ENCODE measurements around the gene RBM47.
"Not testable (repeated sequence)": the region's sequence is repeated elsewhere in the genome, so short reads cannot be mapped to it uniquely, and the experiment has no call there.

Gene RBM47

DNA sequence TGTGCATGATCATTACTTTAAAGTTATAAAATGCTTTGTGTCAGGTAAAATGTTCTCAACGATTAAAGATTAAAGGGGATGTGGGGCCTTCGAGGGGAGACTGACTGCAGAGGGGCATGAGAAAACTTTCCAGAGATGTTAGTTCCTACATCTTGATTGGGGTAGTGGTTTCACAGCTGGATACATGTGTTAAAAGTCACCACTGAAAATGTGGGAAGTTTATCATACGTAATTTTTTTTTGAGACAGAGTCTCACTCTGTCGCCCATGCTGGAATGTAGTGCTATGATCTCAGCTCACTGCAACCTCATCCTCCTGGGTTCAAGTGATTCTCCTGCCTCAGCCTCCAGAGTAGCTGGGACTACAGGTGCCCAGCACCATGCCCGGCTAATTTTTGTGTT, 79.5 kb downstream of the RBM47 start:
- H3K4me3 ChIP-seq (ENCODE audit: extremely low read depth, insufficient read depth, low read length, poor library complexity, severe bottlenecking), result no peak overlapping the region
- no peaks in the 10 kb centered on the region for H3K36me3 ChIP-seq (ENCODE audit: control insufficient read depth, insufficient read depth, low read length)
- no peak overlapping the region for H3K27ac ChIP-seq (ENCODE audit: low read depth, low read length, severe bottlenecking)
- peaks cover 4% of the 10 kb centered on the region for H3K4me1 ChIP-seq (ENCODE audit: control insufficient read depth, insufficient read depth, low read length, poor library complexity, severe bottlenecking)
- WGBS, 2 experiments (ENCODE audit: insufficient coverage in 2 of 2), result 95 to 96% methylated on average over 3 to 4 of the region's 5 CpGs
- H3K9me3 ChIP-seq (ENCODE audit: control insufficient read depth, low read length), result no peaks in the 10 kb centered on the region

DNA sequence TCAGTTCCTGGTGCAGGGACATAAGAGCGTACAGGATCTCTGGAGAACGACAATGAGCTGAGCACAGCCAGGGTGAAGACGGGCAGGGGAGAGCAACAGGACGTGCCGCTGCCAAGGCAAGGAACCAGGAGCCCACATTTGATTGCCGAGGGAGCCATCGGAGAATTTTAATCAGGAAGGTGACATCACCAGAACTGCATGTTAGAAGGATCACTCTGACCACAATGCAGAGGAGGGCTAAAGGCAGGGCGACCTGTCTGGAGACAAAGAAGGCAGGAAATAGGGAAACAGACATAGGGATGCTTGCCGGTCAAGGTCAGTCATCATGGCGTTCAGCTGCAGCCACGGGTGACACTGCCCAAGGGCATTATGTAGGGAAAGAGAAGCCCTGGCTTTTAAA, 81.4 kb downstream of the RBM47 start:
- Histone ChIP-seq H3K4me3 (ENCODE audit: extremely low read depth, insufficient read depth, low read length, poor library complexity, severe bottlenecking) (no peak overlapping the region), H3K4me1 (ENCODE audit: control insufficient read depth, insufficient read depth, low read length, poor library complexity, severe bottlenecking) (peaks cover 4% of the 10 kb centered on the region), H3K27ac (ENCODE audit: low read depth, low read length, severe bottlenecking) (no peak overlapping the region), H3K36me3 (ENCODE audit: control insufficient read depth, insufficient read depth, low read length) (no peaks in the 10 kb centered on the region), H3K9me3 (ENCODE audit: control insufficient read depth, low read length) (no peaks in the 10 kb centered on the region)
- WGBS, 2 experiments (ENCODE audit: insufficient coverage in 2 of 2), result 98% methylated on average over 11 of the region's 11 CpGs

DNA sequence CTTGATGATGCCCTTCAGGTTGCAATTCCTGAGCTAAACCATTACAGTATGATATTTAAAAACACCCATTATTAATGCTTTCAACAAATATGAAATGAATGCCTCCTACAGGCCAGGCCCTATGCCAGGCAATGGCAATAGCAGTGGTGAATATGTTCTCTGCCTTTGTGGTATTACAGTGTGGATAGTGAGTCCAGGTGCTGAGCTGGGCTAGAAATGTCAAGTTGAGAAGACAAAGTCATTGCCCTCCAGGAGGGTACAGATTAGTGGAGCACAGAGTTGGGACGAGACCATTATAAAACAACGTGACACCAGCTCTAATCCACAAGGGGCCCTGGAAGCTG, 81.9 kb downstream of the RBM47 start:
- 89 to 100% methylated on average over 2 of the region's 2 CpGs for whole genome bisulfite sequencing, 2 experiments (ENCODE audit: insufficient coverage in 2 of 2)
- Histone ChIP-seq H3K4me1 (ENCODE audit: control insufficient read depth, insufficient read depth, low read length, poor library complexity, severe bottlenecking) (peaks cover 4% of the 10 kb centered on the region), H3K9me3 (ENCODE audit: control insufficient read depth, low read length) (no peaks in the 10 kb centered on the region), H3K36me3 (ENCODE audit: control insufficient read depth, insufficient read depth, low read length) (no peaks in the 10 kb centered on the region), H3K4me3 (ENCODE audit: extremely low read depth, insufficient read depth, low read length, poor library complexity, severe bottlenecking) (no peak overlapping the region), H3K27ac (ENCODE audit: low read depth, low read length, severe bottlenecking) (no peak overlapping the region)

DNA sequence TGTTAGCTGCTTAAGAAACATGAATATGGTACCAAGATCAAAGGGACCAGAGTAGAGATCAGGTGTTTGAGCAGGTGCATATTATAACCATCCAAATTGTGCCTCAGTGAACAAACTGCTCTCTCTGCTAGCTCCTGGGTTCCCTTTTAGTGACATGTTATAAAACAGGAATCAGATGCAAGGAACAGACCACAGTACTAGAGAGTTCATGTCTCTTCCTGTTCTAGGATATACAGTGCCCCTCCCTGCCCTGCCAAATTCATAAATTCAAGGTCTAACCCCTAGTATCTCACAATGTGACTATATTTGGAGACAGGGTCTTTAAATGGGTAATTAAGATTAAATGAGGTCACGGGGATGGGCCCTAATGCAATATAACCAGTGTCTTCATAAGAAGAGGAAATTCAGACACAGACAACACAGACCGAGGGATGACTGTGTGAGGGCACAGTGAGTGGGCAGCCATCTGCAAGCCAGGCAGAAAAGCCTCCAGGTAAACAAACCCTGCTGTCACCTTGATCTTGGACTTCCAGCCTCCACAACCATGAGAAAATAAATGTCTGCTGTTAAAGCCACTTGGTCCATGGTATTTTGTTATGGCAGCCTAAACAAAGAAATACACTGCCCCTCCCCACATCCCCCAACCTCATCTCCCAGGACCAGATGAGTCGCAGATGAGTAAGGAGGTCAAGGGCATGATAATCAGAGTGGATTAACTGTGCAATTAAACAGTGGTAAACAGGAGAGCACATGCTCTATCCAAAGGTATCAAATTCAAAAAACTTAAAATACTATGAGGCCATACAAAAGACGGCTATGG, 82.5 kb downstream of the RBM47 start:
- Histone ChIP-seq H3K9me3 (ENCODE audit: control insufficient read depth, low read length) (no peaks in the 10 kb centered on the region), H3K36me3 (ENCODE audit: control insufficient read depth, insufficient read depth, low read length) (no peaks in the 10 kb centered on the region), H3K4me1 (ENCODE audit: control insufficient read depth, insufficient read depth, low read length, poor library complexity, severe bottlenecking) (peaks cover 4% of the 10 kb centered on the region), H3K4me3 (ENCODE audit: extremely low read depth, insufficient read depth, low read length, poor library complexity, severe bottlenecking) (no peak overlapping the region), H3K27ac (ENCODE audit: low read depth, low read length, severe bottlenecking) (no peak overlapping the region)
- WGBS, 2 experiments (ENCODE audit: insufficient coverage in 2 of 2), result 93 to 100% methylated on average over 2 to 3 of the region's 4 CpGs

DNA sequence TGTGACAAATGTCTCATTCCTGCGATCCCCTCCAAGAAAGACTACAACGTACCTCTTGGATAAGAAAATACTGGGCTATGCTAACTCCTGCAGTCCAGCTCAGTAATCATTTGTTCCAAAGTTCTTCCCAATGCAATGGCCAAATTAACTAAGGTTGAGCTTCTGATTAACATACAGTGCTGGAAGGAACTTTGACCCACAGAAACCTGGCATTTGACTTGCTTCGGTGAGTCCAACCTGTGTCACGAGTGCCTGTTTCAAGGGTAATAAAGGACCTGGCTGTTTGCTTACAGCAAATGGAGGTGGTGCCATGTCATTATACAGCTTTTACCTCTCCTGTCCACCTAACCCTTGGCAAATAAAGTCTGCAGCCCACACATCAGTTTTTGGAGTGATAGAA, 83.2 kb downstream of the RBM47 start:
- WGBS, 2 experiments (ENCODE audit: insufficient coverage in 2 of 2), result 100% methylated on average over 2 of the region's 4 CpGs
- H3K9me3 ChIP-seq (ENCODE audit: control insufficient read depth, low read length), result no peaks in the 10 kb centered on the region
- H3K4me3 ChIP-seq (ENCODE audit: extremely low read depth, insufficient read depth, low read length, poor library complexity, severe bottlenecking), result no peak overlapping the region
- no peaks in the 10 kb centered on the region for H3K36me3 ChIP-seq (ENCODE audit: control insufficient read depth, insufficient read depth, low read length)
- H3K4me1 ChIP-seq (ENCODE audit: control insufficient read depth, insufficient read depth, low read length, poor library complexity, severe bottlenecking), result peaks cover 4% of the 10 kb centered on the region
- no peak overlapping the region for H3K27ac ChIP-seq (ENCODE audit: low read depth, low read length, severe bottlenecking)

DNA sequence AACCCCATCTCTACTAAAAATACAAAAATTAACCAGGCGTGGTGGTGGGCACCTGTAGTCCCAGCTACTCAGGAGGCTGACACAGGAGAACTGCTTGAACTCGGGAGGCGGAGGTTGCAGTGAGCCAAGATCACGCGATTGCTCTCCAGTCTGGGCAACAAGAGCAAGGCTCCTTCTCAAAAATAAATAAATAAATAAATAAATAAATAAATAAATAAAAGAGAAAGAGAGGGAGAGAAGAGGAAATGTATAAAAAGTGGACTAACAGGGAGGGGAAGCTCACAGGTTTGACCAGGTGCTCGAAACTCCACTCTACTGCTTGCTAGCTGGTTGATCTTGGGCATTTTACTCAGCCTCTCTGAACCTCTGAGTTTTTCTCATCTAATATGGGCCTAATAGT, 84.2 kb downstream of the RBM47 start:
- not testable (repeated sequence) for H3K27ac ChIP-seq (ENCODE audit: low read depth, low read length, severe bottlenecking); H3K4me1 ChIP-seq (ENCODE audit: control insufficient read depth, insufficient read depth, low read length, poor library complexity, severe bottlenecking); H3K36me3 ChIP-seq (ENCODE audit: control insufficient read depth, insufficient read depth, low read length); H3K9me3 ChIP-seq (ENCODE audit: control insufficient read depth, low read length); H3K4me3 ChIP-seq (ENCODE audit: extremely low read depth, insufficient read depth, low read length, poor library complexity, severe bottlenecking)
- WGBS, 2 experiments (ENCODE audit: insufficient coverage in 2 of 2), result 100% methylated on average over 1 to 3 of the region's 6 CpGs

DNA sequence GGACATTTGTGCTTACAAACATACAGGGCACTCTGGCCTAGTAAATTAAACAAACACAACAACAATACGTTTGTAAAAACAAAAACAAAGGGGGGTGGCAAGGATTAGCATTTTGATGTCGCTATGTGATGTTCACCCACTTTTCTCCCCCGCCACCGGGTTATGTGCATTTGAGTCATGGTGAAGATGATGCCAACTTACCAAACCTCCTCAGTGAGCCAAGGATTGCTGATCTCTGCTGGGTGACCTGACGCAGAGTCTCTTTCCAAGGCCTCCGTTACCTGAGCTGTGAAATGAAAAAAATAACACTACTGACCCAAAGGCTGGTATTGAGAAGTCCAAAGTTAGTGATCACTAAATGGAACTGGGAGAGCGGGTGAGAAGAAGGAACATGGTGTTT, 85.4 kb downstream of the RBM47 start:
- WGBS, 2 experiments (ENCODE audit: insufficient coverage in 2 of 2), result 92 to 95% methylated on average over 4 of the region's 7 CpGs

DNA sequence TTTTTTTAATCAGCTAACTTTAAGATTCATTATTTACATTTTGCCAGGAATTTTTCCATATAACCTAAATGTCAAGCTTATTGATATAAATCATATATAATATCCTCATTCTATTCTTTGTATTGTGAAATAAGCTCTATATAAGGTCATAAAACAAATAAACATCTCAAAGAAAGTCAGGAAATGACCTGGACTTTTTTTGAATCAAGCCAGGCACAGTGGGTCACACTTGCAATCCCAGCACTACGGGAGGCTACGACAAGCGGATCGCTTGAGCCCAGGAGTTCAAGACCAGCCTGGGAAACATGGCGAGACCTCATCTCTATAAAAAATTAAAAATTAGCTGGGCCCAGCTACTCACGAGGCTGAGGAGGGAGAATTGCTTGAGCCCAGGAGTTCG, 88.9 kb downstream of the RBM47 start:
- no peak overlapping the region for H3K4me3 ChIP-seq (ENCODE audit: extremely low read depth, insufficient read depth, low read length, poor library complexity, severe bottlenecking)
- no peaks in the 10 kb centered on the region for H3K9me3 ChIP-seq (ENCODE audit: control insufficient read depth, low read length)
- H3K27ac ChIP-seq (ENCODE audit: low read depth, low read length, severe bottlenecking), result no peak overlapping the region
- 84 to 90% methylated on average over 7 of the region's 7 CpGs for WGBS, 2 experiments (ENCODE audit: insufficient coverage in 2 of 2)
- H3K4me1 ChIP-seq (ENCODE audit: control insufficient read depth, insufficient read depth, low read length, poor library complexity, severe bottlenecking), result no peaks in the 10 kb centered on the region
- H3K36me3 ChIP-seq (ENCODE audit: control insufficient read depth, insufficient read depth, low read length), result no peaks in the 10 kb centered on the region

More for the DNA sequence above, 85.4 kb downstream of the RBM47 start:
- H3K9me3 ChIP-seq (ENCODE audit: control insufficient read depth, low read length), result no peaks in the 10 kb centered on the region
- no peaks in the 10 kb centered on the region for H3K36me3 ChIP-seq (ENCODE audit: control insufficient read depth, insufficient read depth, low read length)
- no peak overlapping the region for H3K27ac ChIP-seq (ENCODE audit: low read depth, low read length, severe bottlenecking)
- peaks cover 4% of the 10 kb centered on the region for H3K4me1 ChIP-seq (ENCODE audit: control insufficient read depth, insufficient read depth, low read length, poor library complexity, severe bottlenecking)
- H3K4me3 ChIP-seq (ENCODE audit: extremely low read depth, insufficient read depth, low read length, poor library complexity, severe bottlenecking), result no peak overlapping the region

DNA sequence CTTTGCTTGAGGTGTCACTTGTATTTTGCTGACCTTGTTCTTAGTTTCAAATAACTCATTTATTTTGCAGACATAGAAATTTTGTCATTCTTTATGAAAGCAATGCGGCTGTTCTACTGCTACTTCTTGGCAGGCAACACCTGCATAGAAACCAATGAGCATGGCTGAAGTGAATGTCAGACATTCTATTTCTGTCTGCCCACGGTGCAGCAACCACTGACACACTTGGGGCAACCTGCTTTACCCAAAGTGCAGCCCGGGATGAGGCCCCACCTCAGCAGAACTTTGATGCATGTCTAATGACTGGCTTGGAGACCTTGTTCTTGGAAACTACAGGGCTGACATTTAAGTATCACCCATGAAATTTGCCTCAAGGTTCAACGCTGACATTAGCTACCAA, 93.6 kb downstream of the RBM47 start:
- no peak overlapping the region for H3K4me3 ChIP-seq (ENCODE audit: extremely low read depth, insufficient read depth, low read length, poor library complexity, severe bottlenecking)
- WGBS, 2 experiments (ENCODE audit: insufficient coverage in 2 of 2), result 86 to 97% methylated on average over 3 of the region's 4 CpGs
- no peaks in the 10 kb centered on the region for H3K4me1 ChIP-seq (ENCODE audit: control insufficient read depth, insufficient read depth, low read length, poor library complexity, severe bottlenecking)
- H3K27ac ChIP-seq (ENCODE audit: low read depth, low read length, severe bottlenecking), result no peak overlapping the region
- no peaks in the 10 kb centered on the region for H3K9me3 ChIP-seq (ENCODE audit: control insufficient read depth, low read length)
- no peaks in the 10 kb centered on the region for H3K36me3 ChIP-seq (ENCODE audit: control insufficient read depth, insufficient read depth, low read length)

DNA sequence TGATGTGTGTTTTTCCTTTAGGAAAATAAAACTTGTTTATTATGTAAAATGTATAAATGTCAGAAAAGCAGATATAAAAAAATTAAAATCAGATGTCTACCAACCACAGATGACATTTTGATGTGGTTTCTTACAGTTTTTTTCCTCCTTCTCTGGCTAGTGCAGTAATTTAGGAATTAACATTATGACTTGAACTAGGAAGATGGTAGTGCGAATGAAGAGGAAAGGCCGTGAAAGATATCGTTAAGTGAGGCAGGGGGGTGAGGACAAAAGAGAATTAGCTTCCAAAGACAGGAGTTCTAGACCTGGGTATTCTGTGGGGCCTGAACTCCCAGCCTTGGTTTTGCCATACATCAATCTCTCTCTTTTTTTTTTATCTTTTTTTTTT, 98.0 kb downstream of the RBM47 start:
- no peak overlapping the region for H3K4me3 ChIP-seq (ENCODE audit: extremely low read depth, insufficient read depth, low read length, poor library complexity, severe bottlenecking)
- no peaks in the 10 kb centered on the region for H3K36me3 ChIP-seq (ENCODE audit: control insufficient read depth, insufficient read depth, low read length)
- H3K9me3 ChIP-seq (ENCODE audit: control insufficient read depth, low read length), result no peaks in the 10 kb centered on the region
- no peak overlapping the region for H3K27ac ChIP-seq (ENCODE audit: low read depth, low read length, severe bottlenecking)
- 100% methylated on average over 2 of the region's 3 CpGs; no CpG with 5 or more reads in 1 of the 2 experiments for WGBS, 2 experiments (ENCODE audit: insufficient coverage in 2 of 2)
- H3K4me1 ChIP-seq (ENCODE audit: control insufficient read depth, insufficient read depth, low read length, poor library complexity, severe bottlenecking), result no peaks in the 10 kb centered on the region

DNA sequence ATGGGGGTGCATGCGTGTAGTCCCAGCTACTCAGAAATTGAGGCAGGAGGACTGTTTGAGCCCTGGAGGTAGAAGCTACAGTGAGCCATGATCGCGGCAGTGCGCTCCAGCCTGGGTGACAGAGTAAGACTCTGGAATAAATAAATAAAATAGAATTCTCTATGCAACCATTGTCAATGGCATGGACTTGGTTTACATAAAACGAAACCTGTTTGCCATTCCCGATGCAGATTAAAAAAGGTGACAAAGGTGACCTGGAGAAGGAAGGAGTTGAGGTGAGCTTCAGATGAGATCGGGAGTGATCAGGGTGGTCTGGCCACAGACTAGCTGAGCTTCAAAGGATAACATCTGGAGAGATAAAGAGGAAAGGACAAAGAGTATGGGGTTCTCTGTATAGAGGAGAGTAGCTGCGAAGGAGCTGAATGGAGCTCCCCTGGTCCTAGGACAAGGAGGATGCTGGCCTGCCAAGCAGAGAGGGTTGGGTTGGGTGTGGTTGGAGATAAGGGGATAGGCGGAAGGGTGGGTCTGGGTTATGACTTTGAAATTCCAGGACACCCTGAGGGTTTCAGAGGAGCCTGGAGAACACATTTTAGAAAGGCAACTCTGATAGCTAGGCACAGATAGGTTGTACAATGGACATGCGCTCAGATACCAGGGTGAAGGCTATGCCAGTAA, 98.6 kb downstream of the RBM47 start:
- Histone ChIP-seq H3K36me3 (ENCODE audit: control insufficient read depth, insufficient read depth, low read length) (no peaks in the 10 kb centered on the region), H3K4me1 (ENCODE audit: control insufficient read depth, insufficient read depth, low read length, poor library complexity, severe bottlenecking) (no peaks in the 10 kb centered on the region), H3K9me3 (ENCODE audit: control insufficient read depth, low read length) (no peaks in the 10 kb centered on the region), H3K27ac (ENCODE audit: low read depth, low read length, severe bottlenecking) (no peak overlapping the region), H3K4me3 (ENCODE audit: extremely low read depth, insufficient read depth, low read length, poor library complexity, severe bottlenecking) (no peak overlapping the region)
- 91 to 96% methylated on average over 6 of the region's 10 CpGs for WGBS, 2 experiments (ENCODE audit: insufficient coverage in 2 of 2)
